A549 (cell line): Measurements from ENCODE around the gene C12orf42. TPM values are rescaled to one million over a fixed set of nuclear protein-coding genes. Genes with fewer than 3 reads are reported as not detected.

Experiments used
- ATAC-seq, 2 experiments: fragments of 200-7000 bp in 1 of 2; fragments of >200 bp in 1 of 2; cut with Nextera tagmentation in 1 of 2; cut with Tn5 transposase in 1 of 2; 3 replicates each; pipeline versions ENCODE4 v1.8.0 to v1.9.1; 2018 to 2020; ENCODE audit warnings: mild to moderate bottlenecking in 1 of 2, moderate library complexity in 1 of 2
- CTCF ChIA-PET: fragments of 300-600 bp; sonication (Branson Sonifier 250); formaldehyde crosslinking; extraction: SDS; loops from one replicate; lab custom pipeline; 2021; ENCODE audit warnings: antibody characterized with exemption, inconsistent platforms; lab: Yijun Ruan, JAX
- POLR2A ChIA-PET: fragments of 350-600 bp; formaldehyde crosslinking; extraction: SDS; loops from one replicate; lab custom pipeline; 2021; ENCODE audit warnings: antibody characterized with exemption, inconsistent platforms; lab: Yijun Ruan, JAX
- DNase-seq, 2 experiments: peaks; one replicate each; pipeline versions ENCODE4 v3.0.0 to v3.0.0-alpha.2; 2011 to 2016; ENCODE audit warnings: low read depth in 1 of 2, low spot score in 1 of 2
- FAIRE-seq: peaks from 2 replicates; lab custom pipeline; 2011; peaks lifted over from hg19 to GRCh38; lab: Jason Lieb, UNC
- H3K27ac ChIP-seq, 2 experiments: fragments of >200 bp; sonication (Bioruptor Twin); formaldehyde crosslinking; 3 replicates each; pipeline ENCODE4 v1.5.1; 2016 to 2017
- H3K4me1 ChIP-seq: fragments of >200 bp; sonication (Bioruptor Twin); formaldehyde crosslinking; 3 replicates; pipeline ENCODE4 v1.6.1; 2016
- H3K4me2 ChIP-seq: fragments of >200 bp; sonication (Bioruptor Twin); formaldehyde crosslinking; 3 replicates; pipeline ENCODE4 v1.6.1; 2016
- H3K4me3 ChIP-seq: fragments of >200 bp; sonication (Bioruptor Twin); formaldehyde crosslinking; 3 replicates; pipeline ENCODE4 v1.5.1; 2016
- H3K9me3 ChIP-seq: fragments of >200 bp; sonication (Bioruptor Twin); formaldehyde crosslinking; 3 replicates; pipeline ENCODE4 v1.6.1; 2016
- BHLHE40 ChIP-seq: IDR thresholded peaks from 2 replicates; pipeline ENCODE4 v1.6.1; 2012; ENCODE audit warnings: low read depth, low read length, inconsistent platforms
- CBX2 ChIP-seq: fragments of 200-600 bp; sonication (generic); IDR thresholded peaks from 2 replicates; pipeline ENCODE4 v1.6.1; 2016; ENCODE audit warnings: low read depth, mild to moderate bottlenecking, borderline replicate concordance
- EP300 ChIP-seq, 2 experiments: fragments of >200 bp; sonication (Bioruptor Twin); formaldehyde crosslinking; IDR thresholded peaks; 2 replicates in 1 of 2; 3 replicates in 1 of 2; pipeline ENCODE4 v1.6.1; 2016 to 2017
- HDAC2 ChIP-seq: fragments of 200-600 bp; sonication (generic); IDR thresholded peaks from 2 replicates; pipeline ENCODE4 v1.6.1; 2016
- HOXA7 ChIP-seq: fragments of 250-450 bp; sonication (Bioruptor Pico); IDR thresholded peaks from 2 replicates; pipeline ENCODE4 v1.5.0; 2020; ENCODE audit warnings: mild to moderate bottlenecking, moderate library complexity
- JUN ChIP-seq, 2 experiments: fragments of >200 bp; sonication (Bioruptor Twin); formaldehyde crosslinking; IDR thresholded peaks; 2 replicates in 1 of 2; 3 replicates in 1 of 2; pipeline ENCODE4 v1.6.1; 2016 to 2017
- KDM5A ChIP-seq: fragments of 200-600 bp; sonication (generic); IDR thresholded peaks from 2 replicates; pipeline ENCODE4 v1.6.1; 2016; ENCODE audit warnings: antibody characterized with exemption, mild to moderate bottlenecking
- NFE2L2 ChIP-seq: fragments of 150-350 bp; conservative IDR thresholded peaks from 2 replicates; pipeline ENCODE4 v1.6.1; 2014; ENCODE audit warnings: low read length
- NPAS2 ChIP-seq: fragments of 250-450 bp; sonication (Bioruptor Pico); IDR thresholded peaks from 2 replicates; pipeline ENCODE4 v1.8.0; 2022; ENCODE audit warnings: mild to moderate bottlenecking, moderate library complexity, borderline replicate concordance
- POLR2A ChIP-seq: IDR thresholded peaks from 2 replicates; pipeline ENCODE4 v1.6.1; 2012; ENCODE audit warnings: mild to moderate bottlenecking, low read length
- POLR2AphosphoS2 ChIP-seq: conservative IDR thresholded peaks from 2 replicates; pipeline ENCODE4 v1.6.1; 2012; ENCODE audit warnings: low read length, improper control_type of control experiment, inconsistent platforms
- RCOR1 ChIP-seq: fragments of 150-350 bp; IDR thresholded peaks from 2 replicates; pipeline ENCODE4 v1.6.1; 2014; ENCODE audit warnings: antibody characterized with exemption, low read length, low read depth
- SMC3 ChIP-seq: fragments of >200 bp; sonication (Bioruptor Twin); formaldehyde crosslinking; IDR thresholded peaks from 3 replicates; pipeline ENCODE4 v1.6.1; 2018; ENCODE audit warnings: inconsistent platforms
- SREBF2 ChIP-seq: fragments of 450-650 bp; IDR thresholded peaks from 2 replicates; pipeline ENCODE4 v1.6.1; 2014; ENCODE audit warnings: mild to moderate bottlenecking, moderate library complexity
- TP53 ChIP-seq: fragments of 250-450 bp; sonication (Bioruptor Pico); IDR thresholded peaks from 2 replicates; pipeline ENCODE4 v1.5.0; 2021; ENCODE audit warnings: mild to moderate bottlenecking, moderate library complexity
- ZC3H11A ChIP-seq: fragments of 450-650 bp; IDR thresholded peaks from 2 replicates; pipeline ENCODE4 v1.6.1; 2014; ENCODE audit warnings: antibody characterized with exemption, mild to moderate bottlenecking
- polyA plus RNA-seq, 4 experiments: library from polyadenylated mRNA; depleted of rRNA in 3 of 4; stranded (reverse); fragments of >200 nt; fragmentation: RNase III in 1 of 4; extraction: RNeasy Plus Mini Kit Qiagen cat#74134 plus additional on column Dnase treatment in 1 of 4; gene quantifications; 2 replicates in 3 of 4; 3 replicates in 1 of 4; pipeline ENCODE4 v1.2.3, GENCODE V29; 2011 to 2017
- TF ChIP-seq, protein P1 (sequence below): fragments of 450-650 bp; IDR thresholded peaks from 2 replicates; pipeline ENCODE4 v1.6.1; 2014; ENCODE audit warnings: antibody characterized with exemption
- TF ChIP-seq, protein P2 (sequence below): IDR thresholded peaks from 2 replicates; pipeline ENCODE4 v1.6.1; 2012
- TF ChIP-seq, protein P3 (sequence below): fragments of >200 bp; sonication (Bioruptor Twin); formaldehyde crosslinking; IDR thresholded peaks from 2 replicates; pipeline ENCODE4 v1.6.1; 2016
- TF ChIP-seq, protein P4 (sequence below): fragments of 150-350 bp; IDR thresholded peaks from 2 replicates; pipeline ENCODE4 v1.6.1; 2014; ENCODE audit warnings: low read depth, mild to moderate bottlenecking, low read length
- TF ChIP-seq, protein P5 (sequence below): fragments of 250-450 bp; sonication (Bioruptor Pico); IDR thresholded peaks from 2 replicates; pipeline ENCODE4 v1.5.0; 2021; ENCODE audit warnings: mild to moderate bottlenecking, moderate library complexity, borderline replicate concordance
- TF ChIP-seq, protein P6 (sequence below): IDR thresholded peaks from 2 replicates; pipeline ENCODE4 v1.6.1; 2012; ENCODE audit warnings: low read depth, borderline replicate concordance
- TF ChIP-seq, protein P7 (sequence below): IDR thresholded peaks from 2 replicates; pipeline ENCODE4 v1.6.1; 2012

The C12orf42 gene
- polyA plus RNA-seq, 2 of the 4 experiments (the other 2 are of a cell fraction): not detected

DNA sequence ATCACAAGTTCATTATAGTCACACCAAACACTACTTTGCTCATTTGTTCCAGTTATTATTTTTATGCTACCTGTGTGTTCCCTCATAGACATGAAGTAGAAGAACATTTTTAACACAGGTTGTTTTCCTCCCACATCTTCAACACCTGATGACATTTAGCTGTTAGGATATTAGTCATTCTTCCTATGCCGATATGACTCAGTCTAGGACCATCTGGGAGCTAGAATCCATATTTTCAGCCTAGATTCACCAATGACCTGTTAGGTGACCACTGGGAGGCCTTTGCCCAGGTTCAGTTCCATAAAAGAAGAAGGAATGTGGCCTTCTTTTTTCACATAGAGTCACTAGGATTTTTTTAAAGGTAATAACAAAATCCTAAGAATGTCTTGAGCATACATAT, 222.8 kb downstream of the C12orf42 start (continued):
- TF ChIP-seq TP53 (CRISPR knock-in tag) (no peak), HOXA7 (CRISPR knock-in tag) (no peak), NPAS2 (no peak), ZC3H11A (no peak), HDAC2 (no peak), JUN (IDR thresholded peaks at IDR 0.05) (no peak), SREBF2 (no peak)
- TF ChIP-seq, protein P1, sequence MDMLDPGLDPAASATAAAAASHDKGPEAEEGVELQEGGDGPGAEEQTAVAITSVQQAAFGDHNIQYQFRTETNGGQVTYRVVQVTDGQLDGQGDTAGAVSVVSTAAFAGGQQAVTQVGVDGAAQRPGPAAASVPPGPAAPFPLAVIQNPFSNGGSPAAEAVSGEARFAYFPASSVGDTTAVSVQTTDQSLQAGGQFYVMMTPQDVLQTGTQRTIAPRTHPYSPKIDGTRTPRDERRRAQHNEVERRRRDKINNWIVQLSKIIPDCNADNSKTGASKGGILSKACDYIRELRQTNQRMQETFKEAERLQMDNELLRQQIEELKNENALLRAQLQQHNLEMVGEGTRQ: no peak
- TF ChIP-seq, protein P2, sequence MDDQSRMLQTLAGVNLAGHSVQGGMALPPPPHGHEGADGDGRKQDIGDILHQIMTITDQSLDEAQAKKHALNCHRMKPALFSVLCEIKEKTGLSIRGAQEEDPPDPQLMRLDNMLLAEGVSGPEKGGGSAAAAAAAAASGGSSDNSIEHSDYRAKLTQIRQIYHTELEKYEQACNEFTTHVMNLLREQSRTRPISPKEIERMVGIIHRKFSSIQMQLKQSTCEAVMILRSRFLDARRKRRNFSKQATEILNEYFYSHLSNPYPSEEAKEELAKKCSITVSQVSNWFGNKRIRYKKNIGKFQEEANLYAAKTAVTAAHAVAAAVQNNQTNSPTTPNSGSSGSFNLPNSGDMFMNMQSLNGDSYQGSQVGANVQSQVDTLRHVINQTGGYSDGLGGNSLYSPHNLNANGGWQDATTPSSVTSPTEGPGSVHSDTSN: no peak
- TF ChIP-seq, all 56 proteins: peak for 0

DNA sequence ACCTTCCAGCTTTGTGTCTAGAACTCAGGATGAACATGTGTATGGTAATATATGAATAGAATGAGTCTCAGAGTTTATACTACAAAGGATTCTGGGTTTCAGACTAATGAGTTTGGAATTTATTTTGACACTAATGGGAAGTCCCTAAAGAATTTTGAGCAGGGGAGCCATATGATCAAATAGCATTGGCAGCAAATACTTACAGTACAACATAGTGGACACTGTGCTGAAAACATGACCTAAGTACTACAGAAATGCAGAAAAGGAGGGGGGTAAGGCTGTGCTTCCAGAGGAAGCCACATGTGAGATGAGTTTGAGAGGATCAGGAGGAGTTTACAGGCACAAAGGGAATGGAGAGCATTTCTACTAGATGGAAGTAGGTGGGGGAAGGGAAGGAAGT, 225.8 kb downstream of the C12orf42 start:
- no peak for FAIRE-seq
- TF ChIP-seq SMC3: no peak
- no peak for TF ChIP-seq RCOR1
- TF ChIP-seq, protein P3, sequence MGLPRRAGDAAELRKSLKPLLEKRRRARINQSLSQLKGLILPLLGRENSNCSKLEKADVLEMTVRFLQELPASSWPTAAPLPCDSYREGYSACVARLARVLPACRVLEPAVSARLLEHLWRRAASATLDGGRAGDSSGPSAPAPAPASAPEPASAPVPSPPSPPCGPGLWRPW: no peak
- TF ChIP-seq, protein P4, sequence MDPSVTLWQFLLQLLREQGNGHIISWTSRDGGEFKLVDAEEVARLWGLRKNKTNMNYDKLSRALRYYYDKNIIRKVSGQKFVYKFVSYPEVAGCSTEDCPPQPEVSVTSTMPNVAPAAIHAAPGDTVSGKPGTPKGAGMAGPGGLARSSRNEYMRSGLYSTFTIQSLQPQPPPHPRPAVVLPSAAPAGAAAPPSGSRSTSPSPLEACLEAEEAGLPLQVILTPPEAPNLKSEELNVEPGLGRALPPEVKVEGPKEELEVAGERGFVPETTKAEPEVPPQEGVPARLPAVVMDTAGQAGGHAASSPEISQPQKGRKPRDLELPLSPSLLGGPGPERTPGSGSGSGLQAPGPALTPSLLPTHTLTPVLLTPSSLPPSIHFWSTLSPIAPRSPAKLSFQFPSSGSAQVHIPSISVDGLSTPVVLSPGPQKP: no peak
- TF ChIP-seq, protein P5, sequence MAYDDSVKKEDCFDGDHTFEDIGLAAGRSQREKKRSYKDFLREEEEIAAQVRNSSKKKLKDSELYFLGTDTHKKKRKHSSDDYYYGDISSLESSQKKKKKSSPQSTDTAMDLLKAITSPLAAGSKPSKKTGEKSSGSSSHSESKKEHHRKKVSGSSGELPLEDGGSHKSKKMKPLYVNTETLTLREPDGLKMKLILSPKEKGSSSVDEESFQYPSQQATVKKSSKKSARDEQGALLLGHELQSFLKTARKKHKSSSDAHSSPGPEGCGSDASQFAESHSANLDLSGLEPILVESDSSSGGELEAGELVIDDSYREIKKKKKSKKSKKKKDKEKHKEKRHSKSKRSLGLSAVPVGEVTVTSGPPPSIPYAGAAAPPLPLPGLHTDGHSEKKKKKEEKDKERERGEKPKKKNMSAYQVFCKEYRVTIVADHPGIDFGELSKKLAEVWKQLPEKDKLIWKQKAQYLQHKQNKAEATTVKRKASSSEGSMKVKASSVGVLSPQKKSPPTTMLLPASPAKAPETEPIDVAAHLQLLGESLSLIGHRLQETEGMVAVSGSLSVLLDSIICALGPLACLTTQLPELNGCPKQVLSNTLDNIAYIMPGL: no peak
- no peak for TF ChIP-seq EP300 (IDR thresholded peaks at IDR 0.05)
- TF ChIP-seq, protein P6, sequence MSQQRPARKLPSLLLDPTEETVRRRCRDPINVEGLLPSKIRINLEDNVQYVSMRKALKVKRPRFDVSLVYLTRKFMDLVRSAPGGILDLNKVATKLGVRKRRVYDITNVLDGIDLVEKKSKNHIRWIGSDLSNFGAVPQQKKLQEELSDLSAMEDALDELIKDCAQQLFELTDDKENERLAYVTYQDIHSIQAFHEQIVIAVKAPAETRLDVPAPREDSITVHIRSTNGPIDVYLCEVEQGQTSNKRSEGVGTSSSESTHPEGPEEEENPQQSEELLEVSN: no peak
- TF ChIP-seq, protein P7, sequence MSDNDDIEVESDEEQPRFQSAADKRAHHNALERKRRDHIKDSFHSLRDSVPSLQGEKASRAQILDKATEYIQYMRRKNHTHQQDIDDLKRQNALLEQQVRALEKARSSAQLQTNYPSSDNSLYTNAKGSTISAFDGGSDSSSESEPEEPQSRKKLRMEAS: no peak
- TF ChIP-seq CBX2: no peak
- TF ChIP-seq NPAS2: no peak
- no peak for TF ChIP-seq KDM5A
- TF ChIP-seq NFE2L2: no peak
- TF ChIP-seq BHLHE40: no peak
- no peak for TF ChIP-seq POLR2AphosphoS2
- TF ChIP-seq POLR2A: no peak
- H3K4me2 ChIP-seq: no peak overlapping the region
- no peak overlapping the region for H3K27ac ChIP-seq
- no peak overlapping the region for H3K4me3 ChIP-seq
- H3K4me1 ChIP-seq: no peaks in the 10 kb centered on the region
- ChIA-PET CTCF (no interaction called here), POLR2A (no interaction called here)
- ATAC-seq: no peak
- no peak for DNase-seq
- H3K9me3 ChIP-seq: no peaks in the 10 kb centered on the region
